Coronary artery (tissue), 2 donors: Measurements from ENCODE around the gene KCND3.
A peak's percentile ranks its signal among the peaks of the same experiment; 100 is the strongest.

Experiments used
- DNase-seq: peaks from one replicate; pipeline ENCODE4 v3.0.0-alpha.2; 2017; ENCODE audit warnings: low spot score
- H3K27ac ChIP-seq, 2 donors: fragments of 200-600 bp; sonication (generic); one replicate each; pipeline ENCODE4 v1.5.1; 2016 to 2019
- H3K4me3 ChIP-seq: fragments of 200-600 bp; sonication (generic); 2 replicates; pipeline ENCODE4 v1.5.1; 2016; ENCODE audit warnings: mild to moderate bottlenecking, moderate library complexity
- CTCF ChIP-seq: fragments of 200-600 bp; sonication (generic); IDR thresholded peaks from one replicate; pipeline ENCODE4 v1.5.1; 2019; ENCODE audit warnings: antibody characterized with exemption

Gene KCND3

GRCh38 chr1:111923766-111924165 is 65.7 kb downstream of the KCND3 start:
- Histone ChIP-seq H3K4me3 (no peak overlapping the region), H3K27ac (no peak overlapping the region)
- DNase-seq, result no peak
- no peak for TF ChIP-seq CTCF

DNA sequence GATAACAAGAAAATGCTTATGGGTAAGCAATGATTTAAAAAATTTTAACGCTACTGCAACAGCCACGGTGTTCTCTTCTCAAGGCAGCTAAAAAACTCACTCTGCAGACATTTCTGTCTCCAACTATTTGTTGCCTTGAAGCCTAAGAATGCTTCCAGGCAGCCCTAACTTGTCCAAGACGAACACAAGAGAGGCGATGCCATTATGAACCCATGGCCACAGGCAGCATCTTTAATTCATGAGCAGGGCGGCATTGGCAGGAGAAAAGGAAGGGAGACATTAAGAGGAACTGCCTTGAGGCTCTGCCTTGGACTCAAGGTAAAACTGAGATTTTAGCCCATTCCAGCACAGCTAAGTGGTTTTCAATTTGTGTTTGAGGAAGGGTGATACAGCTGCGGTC is 67.5 kb downstream of the KCND3 start:
- no peak for DNase-seq
- no peak for TF ChIP-seq CTCF
- Histone ChIP-seq H3K4me3 (no peak overlapping the region), H3K27ac (no peak overlapping the region)

GRCh38 chr1:111920221-111921024 is 69.0 kb downstream of the KCND3 start:
- peak; percentile 82 for DNase-seq
- peak overlapping the region; percentile 14 for H3K4me3 ChIP-seq
- H3K27ac ChIP-seq, result peak overlapping the region; percentile 58 to 83
- TF ChIP-seq CTCF, result no peak

- no peak overlapping the region for H3K27ac ChIP-seq
- no peak for DNase-seq
- H3K4me3 ChIP-seq, result no peak overlapping the region
- TF ChIP-seq CTCF, result no peak
These were observed 77.5 kb downstream of the KCND3 start for GRCh38 chr1:111911776-111912515.

DNA sequence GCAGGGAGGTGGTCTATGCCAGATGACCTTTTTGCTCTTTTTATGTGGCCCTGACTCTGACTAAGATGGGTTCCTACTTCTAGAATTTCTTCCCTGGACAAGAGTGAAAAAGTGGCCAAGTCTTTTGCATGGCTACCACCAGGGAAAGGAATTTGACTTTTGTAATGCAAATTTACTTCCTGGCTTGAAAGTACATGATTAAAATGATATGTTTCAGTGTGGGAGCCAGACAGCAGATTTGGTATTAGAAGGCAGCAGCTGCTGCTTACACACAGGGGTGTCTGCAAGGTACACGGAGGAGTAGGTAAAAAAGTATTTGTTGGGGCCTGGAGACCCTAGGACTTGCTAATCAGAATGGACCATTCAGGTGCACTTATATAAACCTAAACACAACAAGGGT is 78.4 kb downstream of the KCND3 start:
- TF ChIP-seq CTCF, result no peak
- no peak for DNase-seq
- H3K27ac ChIP-seq, result no peak overlapping the region
- H3K4me3 ChIP-seq, result no peak overlapping the region

DNA sequence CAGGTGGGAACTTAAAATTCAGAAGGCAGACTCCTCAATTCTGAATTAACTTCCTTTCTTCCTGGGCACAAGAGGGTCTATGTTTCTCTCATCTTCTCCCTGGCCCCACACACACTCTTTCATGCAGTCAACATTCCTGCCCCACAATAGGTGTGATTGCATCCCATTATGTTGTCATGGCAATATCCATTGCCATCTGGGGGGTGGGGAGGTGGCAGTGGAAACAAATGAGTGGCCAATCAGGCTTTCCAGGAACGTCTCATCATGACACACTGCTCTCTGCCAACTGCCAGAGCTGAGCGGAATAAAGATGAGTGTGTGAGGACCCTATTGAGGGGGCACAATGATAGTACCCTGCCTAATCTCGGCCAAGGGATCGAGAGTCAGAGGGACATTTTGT is 80.4 kb downstream of the KCND3 start:
- H3K27ac ChIP-seq, result no peak overlapping the region
- H3K4me3 ChIP-seq, result no peak overlapping the region
- DNase-seq, result no peak
- TF ChIP-seq CTCF, result no peak
